HG03039 (cell line): ENCODE data around the gene EIF1B.
"Not testable (repeated sequence)": the region's sequence is repeated elsewhere in the genome, so short reads cannot be mapped to it uniquely, and the experiment has no call there.

Experiments used
- ATAC-seq: cut with Tn5 transposase; IDR thresholded peaks from one replicate; pipeline ENCODE4 v1.9.1; 2021; ENCODE audit warnings: mild to moderate bottlenecking, moderate library complexity; ENCODE audit not compliant: unreplicated experiment

The EIF1B gene

DNA sequence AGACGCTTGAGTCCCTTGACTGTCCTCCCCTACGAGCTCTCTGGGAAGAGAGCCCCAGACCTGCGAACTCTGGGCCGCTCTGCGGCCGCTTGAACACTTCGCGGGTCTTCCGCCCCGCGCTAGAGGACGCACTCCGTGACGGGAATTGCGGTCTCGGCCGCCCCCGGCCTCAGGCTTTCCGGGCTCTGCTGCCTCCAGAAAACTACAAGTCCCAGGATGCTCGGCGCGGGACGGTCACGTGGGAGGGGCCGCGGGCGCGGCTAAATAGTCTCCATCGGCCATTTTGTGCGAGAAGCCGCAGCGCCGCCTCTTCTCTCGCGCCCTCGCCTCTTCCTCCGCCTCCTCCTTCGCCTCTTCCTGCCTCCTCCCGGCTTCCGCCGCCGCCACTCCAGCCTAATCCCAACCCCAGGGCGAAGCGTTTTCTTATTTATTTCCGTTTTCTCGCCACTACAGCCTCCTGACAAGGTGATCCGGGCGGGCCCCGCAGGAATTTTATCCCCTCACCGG lies at the start of gene EIF1B:
Gene EIF1B (plus strand): TSS at position 290 of the 507 bp plus-strand sequence. CDS start 235 bp downstream, outside the sequence.
- peak; percentile 94 for ATAC-seq

DNA sequence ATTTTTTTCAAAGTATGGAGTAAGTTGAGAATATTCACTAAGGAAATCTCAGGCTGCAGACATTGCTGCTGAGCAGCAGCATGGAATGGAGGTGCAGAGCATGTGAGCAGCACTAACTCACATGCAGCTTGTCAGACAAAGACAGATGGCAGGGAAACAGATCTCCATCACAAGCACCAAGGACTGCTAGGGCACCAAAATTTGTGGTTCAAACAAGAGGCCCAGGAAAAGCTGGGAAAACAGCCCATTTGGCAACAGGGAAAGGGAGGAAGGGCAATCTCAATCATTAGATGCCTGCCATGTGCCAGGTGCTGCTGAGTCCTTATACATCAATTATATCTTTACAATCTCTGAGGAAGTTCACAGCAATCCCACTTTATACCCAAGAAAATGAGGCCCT lies 47.2 kb upstream of the EIF1B start:
- ATAC-seq: no peak

DNA sequence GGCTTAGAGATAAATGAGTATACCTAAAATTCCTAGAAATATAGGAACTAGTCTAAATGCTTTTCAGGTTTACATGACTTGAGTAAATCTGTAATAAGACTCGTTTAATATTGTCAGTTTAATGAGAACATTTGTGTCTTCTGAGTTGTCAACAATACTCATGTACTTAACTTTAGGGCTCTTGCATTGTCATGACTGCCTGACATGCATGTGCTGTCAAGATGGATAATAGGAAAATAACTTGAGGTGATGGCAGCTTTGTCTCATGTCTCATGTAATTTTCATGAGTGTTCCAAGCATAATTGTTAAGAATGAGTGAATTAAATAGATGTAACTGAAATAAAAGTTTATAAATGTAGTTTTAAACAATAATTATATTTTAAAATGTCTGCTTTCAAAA lies 45.1 kb upstream of the EIF1B start:
- ATAC-seq: no peak

DNA sequence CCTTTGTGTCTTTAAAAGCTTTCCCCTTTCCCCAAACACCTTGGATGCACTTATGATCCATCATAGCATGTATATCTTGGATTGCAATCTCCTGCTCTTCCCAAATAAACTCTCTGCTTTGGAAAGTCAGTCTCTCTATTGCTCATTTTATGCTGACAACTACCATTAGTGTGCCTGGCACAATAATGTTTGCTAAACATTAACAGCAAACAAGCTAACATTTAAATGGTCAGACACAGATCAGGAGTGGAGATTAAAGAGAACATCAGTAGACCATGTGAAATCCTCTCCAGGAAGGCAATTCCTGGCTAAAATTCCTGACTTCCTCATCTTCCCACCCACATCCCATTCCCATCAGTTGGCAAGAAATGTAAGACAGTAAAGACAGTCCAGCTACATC lies 44.3 kb upstream of the EIF1B start:
- no peak for ATAC-seq

DNA sequence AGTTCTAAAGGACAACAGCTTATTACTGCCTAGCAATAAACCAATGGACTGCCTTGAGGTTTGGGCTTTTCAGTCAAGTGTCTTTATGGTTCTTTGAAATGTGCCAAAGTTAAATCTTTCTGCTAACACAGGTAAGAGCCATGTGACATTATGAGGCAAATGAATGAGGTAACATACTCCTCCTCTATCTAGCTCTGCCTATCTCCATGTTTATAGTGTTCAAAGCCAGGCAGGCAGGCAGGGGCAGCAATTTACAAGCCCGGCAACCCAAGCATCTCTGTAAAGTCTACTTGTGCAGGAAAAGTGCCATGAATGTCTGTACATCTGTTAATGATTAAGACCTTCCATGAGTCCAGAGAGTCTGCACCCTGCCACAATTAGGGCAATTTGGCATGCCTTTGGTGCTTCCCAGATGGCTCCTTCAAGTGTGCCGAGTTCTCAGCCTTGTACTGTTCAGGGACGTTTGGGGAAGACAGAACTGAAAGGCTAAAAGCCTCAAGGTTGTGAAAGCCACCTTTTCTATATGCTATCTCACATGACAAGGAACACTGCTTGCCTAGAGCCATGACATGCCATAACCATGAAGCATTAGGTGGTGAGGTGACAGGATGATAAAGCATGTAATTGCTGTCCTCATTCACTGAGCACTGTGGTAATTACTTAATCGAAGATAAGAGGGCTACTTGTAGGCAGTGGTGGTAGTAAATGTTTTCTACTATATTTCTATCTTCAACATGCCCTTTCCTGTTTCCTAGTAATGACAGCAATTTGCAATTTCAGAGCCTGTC lies 41.4 kb upstream of the EIF1B start:
- no peak for ATAC-seq

DNA sequence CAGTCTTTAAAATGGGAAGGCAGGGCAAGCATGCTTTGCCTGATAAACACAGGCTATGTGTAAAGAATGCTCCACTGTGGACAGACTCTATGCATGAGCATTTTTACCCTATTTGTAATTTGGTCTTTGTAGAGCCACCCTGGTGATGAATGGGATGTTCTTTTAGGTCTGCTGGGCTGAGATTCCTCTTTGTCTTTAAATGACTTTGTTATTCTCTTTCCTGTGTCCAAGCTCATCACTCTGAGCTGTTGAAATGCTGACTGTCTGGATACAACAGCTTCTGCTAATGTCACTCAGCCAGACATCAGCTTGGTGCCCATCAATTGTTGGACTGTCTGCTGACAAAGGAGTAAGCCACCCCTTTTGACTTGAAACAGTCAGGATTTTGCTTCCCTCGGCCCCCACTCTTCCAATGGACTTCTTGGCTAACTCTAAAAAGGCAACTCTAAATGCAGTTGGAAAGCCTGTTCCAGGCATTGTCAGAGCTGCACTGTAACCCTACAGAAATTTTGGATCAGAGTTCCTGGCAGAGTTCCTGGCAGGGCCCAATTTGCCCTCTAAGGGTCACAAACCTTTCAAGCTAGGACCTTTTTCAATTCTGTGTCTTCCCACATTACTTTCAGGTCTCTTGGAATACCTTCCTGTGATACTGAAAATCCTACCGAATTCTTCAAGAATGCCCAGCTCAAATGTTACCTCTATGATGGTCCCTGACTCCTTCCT lies 40.5 kb upstream of the EIF1B start:
- ATAC-seq: no peak

DNA sequence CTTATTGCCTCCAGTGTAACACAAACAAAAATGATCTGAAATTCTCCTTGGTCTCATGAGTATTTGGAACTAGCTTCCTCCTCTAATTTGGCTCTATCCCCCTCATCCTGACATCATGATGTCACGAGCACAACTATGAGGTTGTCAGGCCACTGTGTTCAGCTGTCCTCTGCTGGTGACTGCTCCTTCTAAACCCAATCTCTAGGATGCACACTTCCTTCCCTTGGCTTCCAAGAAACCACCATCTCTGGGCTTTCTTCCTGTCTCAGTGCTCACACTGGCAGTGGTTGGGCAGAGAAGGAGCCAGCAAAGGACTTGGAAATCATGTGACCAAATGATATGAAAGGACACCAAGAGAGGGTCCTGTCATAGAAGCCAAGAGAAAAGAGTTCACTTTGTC lies 30.7 kb upstream of the EIF1B start:
- no peak for ATAC-seq

DNA sequence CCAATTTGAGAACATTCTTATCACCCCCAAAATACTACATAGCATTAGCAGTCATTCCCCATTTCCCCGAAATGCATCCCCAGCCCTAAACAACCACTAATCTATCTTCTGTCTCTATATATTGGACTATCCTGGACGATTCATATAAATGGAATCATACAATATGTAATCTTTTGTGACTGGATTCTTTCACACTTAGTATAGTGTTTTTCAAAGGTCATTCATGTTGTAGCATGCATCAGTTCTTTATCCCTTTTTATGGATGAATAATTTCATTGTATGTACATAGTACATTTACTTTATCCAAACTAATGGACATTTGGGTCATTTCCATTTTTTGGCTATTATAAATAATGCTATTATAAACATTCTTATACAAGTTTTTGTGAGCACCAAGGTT lies 27.5 kb upstream of the EIF1B start:
- no peak for ATAC-seq

DNA sequence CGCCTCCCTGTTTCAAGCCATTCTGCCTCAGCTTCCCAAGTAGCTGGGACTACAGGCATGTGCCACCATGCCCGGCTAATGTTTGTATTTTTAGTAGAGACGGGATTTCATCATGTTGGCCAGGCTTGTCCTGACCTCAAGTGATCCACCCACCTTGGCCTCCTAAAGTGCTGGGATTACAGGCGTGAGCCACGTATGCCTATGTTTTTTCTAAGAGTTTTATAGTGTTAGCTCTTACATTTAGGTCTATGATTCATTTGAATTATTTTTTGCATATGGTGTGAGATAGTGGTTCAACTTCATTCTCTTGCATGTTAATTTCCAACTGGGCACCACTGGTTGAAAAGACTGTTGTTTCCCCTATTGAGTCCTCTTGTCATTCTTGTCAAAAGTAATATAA lies 26.4 kb upstream of the EIF1B start:
- not testable (repeated sequence) for ATAC-seq

DNA sequence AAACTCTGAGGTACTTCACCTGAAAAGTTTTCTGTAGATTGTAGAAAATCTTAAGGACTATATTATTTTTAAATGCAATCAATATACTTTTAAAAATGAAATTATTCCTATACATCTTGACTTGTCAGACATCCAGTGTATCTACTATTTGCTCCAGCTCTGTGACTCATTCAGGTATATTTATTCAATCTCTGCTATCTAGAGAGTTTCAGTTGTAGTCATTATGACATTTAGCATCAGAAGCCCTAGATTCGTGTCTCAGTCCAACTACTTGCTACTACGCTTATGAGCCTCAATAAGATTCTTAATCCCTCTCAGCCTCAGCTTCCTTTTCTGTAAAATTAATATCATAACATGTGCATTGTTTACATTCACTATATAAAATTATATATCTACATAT lies 22.3 kb upstream of the EIF1B start:
- no peak for ATAC-seq

DNA sequence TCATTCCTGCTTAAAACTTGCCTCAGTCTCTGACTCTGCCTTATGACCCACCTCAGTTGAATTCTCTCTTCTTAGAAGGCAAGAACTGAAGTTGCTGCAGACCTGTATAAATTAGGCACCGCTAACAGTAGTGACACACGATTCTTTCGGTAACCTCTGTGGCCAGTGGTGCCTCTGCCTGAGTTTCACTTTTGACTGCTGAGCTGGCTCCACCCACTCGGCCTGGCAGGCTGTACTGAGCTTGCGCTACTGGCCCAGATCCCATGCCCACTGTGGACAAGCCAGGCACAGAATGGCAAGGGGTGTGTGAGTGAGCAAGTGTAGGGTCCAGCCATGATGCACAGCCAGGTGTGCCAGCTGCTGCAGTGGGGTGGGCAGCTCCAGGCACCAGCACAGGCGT lies 19.1 kb upstream of the EIF1B start:
- ATAC-seq: no peak

DNA sequence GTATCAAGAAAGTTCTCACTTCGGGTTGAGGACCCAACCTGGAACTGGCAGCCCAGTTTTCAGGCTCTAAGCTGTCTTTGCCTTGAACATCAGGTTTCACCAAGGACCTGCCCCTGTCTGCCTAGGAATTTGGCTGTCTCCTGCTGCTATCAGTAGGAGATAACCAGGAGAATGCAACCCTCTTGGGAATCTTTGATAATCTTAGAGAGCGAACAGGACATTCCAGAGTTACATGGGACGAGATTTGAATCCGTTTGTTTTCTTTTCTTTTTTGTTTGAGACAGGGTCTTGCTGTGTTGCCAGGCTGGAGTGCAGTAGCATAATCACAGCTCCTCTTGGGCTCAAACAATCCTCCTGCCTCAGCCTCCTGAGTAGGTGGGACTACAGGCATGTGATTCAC lies 18.0 kb upstream of the EIF1B start:
- ATAC-seq: no peak

DNA sequence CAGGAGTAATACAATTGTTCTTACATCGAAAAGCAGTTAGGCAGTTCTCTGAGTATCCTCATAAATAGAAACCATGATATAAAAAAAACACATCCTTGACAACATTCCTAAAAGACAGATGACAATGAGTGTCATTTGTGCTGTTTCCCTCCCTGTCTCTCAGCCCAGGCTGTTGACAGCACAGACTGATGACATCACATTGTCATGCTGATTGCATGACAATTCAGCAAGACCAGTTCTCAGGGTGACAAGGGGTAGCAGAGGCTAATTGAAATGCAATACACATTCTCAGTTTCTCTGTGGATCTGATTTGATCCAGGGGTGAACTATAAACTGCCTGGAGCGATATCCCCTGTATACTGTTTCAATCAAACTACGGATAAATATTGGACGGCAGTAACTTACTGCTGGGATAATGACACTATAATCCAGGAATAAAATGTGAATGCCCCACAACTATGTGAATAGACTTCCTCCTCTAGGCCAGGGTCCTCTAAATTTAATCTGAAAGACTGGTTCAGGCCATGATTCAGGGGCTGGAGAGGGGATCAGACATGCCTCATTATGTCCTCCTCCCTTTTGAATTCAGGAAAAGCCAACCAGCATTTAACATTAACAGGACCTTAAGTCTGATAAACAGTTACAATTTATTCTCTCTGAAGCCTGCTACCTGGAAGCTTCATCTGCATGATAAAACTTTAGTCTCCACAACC lies 16.7 kb upstream of the EIF1B start:
- no peak for ATAC-seq

DNA sequence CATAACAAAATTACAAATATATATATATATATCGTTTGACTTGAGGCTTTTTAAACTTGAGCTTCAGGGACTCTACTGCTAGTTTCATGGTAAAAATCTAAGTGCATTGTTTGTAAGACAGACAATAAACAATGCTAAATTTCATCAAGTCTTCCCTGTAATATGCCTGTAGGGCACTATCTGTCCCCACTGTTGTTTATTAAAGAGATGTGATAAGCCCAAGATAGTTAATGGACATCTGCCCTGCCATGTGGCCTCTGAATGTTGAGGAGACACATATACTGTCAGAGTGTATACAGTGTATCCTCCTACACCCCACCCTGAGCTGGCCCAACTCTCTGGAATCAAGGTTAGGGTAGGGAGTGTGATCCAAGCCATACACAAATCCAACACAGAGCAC lies 15.1 kb upstream of the EIF1B start:
- ATAC-seq: no peak

DNA sequence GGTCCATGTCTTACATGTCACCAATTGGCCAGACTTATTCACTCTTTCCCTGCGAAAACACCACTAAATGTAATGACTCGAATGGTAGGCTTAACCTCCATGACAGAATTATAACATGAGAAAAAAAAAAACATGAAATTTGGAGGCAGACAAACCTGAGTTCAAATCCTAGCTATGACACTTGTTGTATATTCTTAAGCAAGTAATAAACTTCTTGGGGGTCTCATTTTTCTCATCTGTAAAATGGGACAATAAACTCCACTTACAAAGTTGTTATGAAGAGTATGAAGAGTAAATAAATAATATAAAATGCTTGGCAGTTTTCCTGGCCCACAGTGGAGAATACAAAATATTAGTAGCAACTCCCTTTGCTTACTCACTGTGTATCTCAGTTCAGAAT lies 11.4 kb upstream of the EIF1B start:
- ATAC-seq: no peak

DNA sequence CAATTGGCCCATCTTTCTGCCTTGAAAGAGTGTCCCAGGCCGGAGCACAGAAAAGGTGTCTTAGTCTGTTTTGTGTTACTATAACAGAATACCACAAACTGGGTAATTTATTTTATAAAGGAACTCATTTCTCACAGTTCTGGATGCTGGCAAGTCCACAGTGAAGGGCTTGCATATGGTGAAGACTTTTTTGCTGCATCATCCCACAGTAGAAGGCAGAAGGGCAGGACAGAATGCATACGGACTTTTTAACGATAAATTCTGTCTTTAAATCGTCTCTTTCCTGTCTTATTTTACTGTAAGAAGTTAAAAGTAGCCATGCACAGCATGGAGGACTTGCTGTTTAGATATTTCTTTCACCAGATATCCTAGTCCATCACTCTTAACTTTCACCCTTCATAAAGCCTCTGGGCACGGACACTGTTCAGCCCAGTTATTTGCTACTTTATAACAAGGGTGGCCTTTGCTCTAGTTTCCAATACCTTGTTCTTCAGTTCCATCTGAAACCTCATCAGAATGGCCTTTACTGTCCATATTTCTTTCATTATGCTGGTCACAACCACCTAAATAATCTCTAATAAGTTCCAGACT lies 10.3 kb upstream of the EIF1B start:
- no peak for ATAC-seq

DNA sequence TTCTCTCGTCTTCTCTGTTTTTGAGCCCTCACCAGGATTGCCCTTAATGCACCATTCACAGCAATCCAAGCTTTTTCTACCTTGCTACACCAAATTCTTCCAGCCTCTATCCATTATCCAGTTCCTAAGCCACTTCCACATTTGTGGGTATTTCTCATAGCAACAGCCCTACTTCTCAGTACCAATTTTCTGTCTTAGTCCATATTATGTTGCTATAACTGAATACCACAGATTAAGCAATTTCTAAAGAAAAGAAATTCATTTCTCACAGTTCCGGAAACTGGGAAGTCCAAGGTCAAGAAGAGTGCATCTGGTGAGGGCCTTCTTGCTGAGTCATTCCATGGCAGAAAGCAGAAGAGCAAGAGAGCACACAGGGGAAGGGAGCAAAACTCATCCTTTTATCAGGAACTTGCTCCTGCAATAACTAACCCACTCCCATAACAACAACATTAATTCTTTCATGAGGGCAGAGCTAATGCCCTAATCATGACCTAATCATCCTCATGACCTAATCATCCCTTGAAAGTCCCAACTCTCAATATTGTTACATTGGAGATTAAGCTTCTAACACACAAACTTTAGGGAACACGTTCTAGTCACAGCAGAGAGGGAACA lies 9.7 kb upstream of the EIF1B start:
- ATAC-seq: no peak

DNA sequence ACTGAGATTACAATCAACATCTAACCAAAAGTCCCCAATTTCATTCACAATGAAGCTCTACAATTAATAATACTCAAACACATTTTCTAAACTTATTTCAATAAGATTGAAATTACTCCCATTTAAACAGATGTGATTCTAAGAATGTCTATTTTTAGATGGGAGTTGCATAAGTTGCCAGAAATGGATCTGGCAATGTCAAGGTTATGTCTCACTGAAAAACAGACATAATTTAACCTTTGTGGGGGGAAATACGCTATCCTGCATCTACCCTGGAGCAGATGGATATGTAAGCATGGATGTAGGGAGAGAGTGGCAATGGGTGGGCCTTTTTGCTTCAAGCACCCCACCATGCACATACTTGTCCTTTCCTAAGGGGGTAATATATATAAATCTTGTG lies 6.7 kb upstream of the EIF1B start:
- ATAC-seq: no peak

DNA sequence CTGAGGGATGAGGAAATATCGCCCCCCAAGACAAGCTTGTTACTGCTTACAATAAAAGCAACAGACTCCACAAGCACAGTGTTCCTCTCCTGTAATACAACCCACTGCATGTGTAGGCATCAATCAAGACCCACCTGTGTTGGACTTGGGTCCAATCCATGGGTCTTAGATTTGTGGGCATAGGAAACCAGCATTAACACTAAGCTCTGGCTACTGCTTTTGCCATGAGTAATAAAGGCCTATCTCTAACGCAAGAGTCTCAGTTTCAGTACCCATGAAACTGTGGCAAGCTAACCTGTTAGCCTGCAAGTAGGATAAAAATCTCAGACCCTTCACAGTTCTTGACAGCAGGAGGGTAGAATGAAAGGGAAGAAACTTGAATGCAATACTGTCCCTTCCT lies 5.2 kb upstream of the EIF1B start:
- no peak for ATAC-seq

DNA sequence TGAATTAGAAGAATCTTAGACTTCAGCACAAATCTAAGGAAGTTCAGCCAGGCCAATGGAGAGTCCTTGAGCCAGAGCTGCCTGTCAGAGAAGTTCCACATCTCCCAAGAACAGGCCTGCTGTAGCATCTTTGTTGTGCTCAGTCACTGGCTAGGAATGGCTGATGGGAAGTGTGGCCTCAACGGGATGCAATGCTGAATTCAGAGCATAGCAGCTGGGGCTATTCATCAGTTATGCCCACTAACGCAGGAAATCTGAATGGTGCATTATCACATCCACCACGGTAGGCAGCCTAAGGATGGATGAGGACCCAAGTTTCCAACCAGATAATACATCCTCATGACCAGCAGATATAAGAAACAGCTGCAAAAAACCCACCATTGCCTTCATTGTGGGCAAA lies 3.2 kb upstream of the EIF1B start:
- ATAC-seq: no peak

DNA sequence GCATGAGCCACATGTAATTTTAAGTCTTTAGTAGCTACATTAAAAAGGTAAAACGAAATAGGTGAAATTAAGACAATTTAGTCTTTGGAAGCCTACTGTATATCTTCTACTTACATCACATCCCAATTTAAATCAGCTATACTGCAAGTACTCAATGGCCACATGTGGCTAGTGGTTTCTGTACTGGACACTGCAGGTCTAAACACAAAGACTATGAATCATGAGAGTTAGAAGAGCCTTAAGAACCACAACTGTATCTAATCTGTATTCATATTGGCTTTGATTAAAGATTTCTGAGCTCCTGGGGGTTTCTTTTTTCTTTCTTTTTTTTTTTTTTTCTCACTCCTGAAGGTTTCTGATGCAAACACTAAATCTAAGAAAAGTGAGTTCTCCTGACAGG lies 2.3 kb upstream of the EIF1B start:
- no peak for ATAC-seq
